NCI-H460 (cell line): Measurements from ENCODE around the gene MCRS1. TPM values are rescaled to one million over a fixed set of nuclear protein-coding genes. Genes with fewer than 3 reads are reported as not detected.

Source experiments
- DNase-seq: peaks from one replicate; pipeline ENCODE4 v3.0.0-alpha.2; 2016; ENCODE audit warnings: low read depth; ENCODE audit errors: extremely low read depth
- total RNA-seq: library from RNA; depleted of rRNA; stranded (reverse); fragments of >200 nt; shearing (Covaris generic); gene quantifications from 2 replicates; pipeline ENCODE4 v1.2.3, GENCODE V29; 2014

The MCRS1 gene
- total RNA-seq, 1 experiment from 2014 or later = 57.6 TPM

DNA sequence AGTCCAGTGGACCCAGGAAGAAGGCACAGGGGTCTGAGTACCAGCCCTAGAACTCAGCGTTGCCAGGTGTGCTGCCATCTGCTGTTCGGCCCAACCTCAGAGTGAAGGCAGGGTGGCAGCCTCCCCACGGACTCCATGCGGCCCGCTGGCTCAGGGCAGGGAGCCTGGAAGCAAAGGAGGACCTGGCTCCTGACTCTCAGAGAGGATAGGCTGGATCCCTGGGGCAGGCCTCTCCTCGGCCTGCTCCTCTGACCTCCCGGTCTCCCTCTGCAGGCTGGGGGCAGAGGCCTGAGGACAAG is 10.1 kb downstream of the MCRS1 start:
- no peak for DNase-seq

DNA sequence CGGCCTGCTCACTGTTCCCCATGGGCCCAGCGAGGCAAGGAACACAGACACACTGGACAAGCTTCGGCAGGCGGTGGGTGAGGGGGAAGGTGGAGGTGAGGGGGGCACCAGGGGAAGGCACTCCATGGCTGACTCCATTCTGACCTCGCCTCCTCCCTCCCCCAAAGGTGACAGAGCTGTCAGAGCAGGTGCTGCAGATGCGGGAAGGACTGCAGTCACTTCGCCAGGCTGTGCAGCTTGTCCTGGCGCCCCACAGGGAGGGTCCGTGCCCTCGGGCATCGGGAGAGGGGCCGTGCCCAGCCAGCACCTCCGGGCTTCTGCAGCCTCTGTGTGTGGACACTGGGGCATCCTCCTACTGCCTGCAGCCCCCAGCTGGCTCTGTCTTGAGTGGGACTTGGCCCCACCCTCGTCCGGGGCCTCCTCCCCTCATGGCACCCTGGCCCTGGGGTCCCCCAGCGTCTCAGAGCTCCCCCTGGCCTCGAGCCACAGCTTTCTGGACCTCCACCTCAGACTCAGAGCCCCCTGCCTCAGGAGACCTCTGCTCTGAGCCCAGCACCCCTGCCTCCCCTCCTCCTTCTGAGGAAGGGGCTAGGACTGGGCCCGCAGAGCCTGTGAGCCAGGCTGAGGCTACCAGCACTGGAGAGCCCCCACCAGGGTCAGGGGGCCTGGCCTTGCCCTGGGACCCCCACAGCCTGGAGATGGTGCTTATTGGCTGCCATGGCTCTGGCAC is 10.6 kb downstream of the MCRS1 start:
- no peak for DNase-seq

GRCh38 chr12:49556391-49557186 is 11.4 kb downstream of the MCRS1 start:
- DNase-seq = no peak

GRCh38 chr12:49555631-49556390 is 12.1 kb downstream of the MCRS1 start:
- DNase-seq = no peak

DNA sequence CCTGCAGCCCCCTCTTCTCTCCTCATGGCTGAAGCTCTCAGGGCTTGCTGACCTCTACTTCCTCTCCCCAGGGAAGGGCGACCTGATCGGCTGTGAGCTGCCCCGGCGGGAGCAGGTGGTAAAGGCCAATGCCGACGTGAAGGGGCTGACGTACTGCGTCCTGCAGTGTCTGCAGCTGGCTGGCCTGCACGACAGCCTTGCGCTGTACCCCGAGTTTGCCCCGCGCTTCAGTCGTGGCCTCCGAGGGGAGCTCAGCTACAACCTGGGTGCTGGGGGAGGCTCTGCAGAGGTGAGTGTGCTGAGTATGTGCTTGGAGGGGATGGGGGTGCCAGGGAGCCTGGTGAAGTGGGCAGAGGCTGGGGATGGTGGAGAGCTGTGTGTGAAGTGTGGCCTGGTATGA is 13.7 kb downstream of the MCRS1 start:
- DNase-seq = no peak

DNA sequence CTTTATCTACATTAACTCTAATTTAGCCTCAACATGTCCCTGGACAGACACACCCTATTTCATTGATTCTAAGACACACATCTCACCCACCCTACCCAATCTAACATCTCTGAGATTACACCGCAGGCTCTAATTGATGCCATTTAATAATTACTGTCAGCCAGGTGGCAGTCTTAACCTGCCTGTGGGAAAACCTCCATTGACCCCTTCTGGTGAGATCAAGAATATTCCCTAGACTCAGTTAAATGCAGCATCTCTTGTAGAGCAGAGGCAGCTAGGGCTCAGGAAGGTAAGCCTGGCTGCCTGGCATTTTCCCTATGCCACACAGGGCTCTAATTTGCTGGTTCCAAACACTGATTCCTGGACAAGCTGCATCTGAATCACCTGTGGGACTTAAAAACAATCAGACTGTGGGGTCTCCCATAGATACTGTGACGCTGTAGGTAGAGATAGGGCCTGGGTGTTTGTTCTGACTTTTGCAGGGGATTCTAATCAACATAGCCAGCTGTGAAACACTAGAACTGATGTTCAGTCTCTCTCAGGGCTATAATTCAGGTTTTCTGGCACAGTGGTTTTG is 14.3 kb downstream of the MCRS1 start:
- peak; percentile 27 for DNase-seq

DNA sequence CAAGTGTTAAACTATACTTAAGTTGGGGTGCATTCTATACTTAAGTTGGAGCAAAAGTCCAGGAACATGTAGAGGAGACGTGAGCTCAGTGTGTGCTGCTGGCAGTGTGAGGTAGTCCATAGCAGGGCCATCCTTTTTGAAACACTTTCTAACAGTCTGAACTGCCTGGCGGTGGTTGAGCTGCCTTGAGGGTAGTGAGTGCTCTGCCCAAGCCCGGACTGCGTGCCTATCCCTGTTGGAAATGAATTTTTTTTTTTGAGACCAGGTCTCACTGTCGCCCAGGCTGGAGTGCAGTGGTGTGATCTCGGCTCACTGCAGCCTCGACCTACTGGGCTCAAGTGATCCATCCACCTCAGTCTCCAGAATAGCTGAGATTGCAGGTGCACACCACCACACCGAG is 15.0 kb downstream of the MCRS1 start:
- no peak for DNase-seq

GRCh38 chr12:49552425-49552824 is 15.5 kb downstream of the MCRS1 start:
- DNase-seq = no peak

DNA sequence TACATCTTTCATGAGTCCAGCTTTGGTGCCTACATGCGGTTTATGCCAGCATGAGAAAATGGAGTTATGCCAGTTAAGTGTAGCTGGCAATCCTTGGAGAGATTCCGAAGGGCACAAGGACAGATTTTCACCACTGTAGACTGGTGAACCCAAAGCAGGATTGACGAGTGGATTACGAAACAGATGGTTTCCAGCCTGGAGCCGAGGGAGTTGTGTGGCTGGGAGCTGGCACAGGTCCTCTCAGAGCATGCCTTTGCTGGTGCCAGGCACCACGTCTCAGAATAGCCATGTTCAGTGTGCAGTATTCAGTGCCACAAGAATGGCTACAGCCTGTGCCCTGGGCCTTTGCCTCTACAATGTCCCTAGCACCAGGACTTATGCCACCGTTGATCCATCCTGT is 15.9 kb downstream of the MCRS1 start:
- no peak for DNase-seq

- DNase-seq = no peak
These were observed 17.2 kb downstream of the MCRS1 start for GRCh38 chr12:49550693-49551252.

- DNase-seq = no peak
These were observed 17.9 kb downstream of the MCRS1 start for GRCh38 chr12:49549735-49550692.

- no peak for DNase-seq
These were observed 18.9 kb downstream of the MCRS1 start for GRCh38 chr12:49548822-49549648.

DNA sequence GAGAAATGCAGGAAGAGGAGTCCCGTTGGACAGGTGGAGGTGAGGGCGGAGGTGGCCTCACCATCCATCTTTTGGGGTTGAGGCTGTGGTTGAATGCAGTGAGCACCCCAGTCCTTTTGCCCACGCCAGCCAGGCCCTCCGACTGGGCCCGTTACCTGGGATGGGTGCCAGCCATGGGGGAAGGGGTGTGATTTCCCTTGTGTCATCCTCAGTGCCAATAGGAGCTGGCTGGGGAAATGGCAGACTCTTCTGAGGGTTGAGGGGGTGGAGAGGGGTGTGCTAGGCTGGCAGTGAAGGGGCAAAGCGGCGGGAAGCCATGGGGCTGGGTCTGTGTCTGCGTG is 19.5 kb downstream of the MCRS1 start:
- no peak for DNase-seq

- DNase-seq = no peak
These were observed 20.8 kb downstream of the MCRS1 start for GRCh38 chr12:49547090-49547690.

- DNase-seq = no peak
These were observed 21.5 kb downstream of the MCRS1 start for GRCh38 chr12:49546481-49546880.

- DNase-seq = no peak
These were observed 22.1 kb downstream of the MCRS1 start for GRCh38 chr12:49545815-49546214.

DNA sequence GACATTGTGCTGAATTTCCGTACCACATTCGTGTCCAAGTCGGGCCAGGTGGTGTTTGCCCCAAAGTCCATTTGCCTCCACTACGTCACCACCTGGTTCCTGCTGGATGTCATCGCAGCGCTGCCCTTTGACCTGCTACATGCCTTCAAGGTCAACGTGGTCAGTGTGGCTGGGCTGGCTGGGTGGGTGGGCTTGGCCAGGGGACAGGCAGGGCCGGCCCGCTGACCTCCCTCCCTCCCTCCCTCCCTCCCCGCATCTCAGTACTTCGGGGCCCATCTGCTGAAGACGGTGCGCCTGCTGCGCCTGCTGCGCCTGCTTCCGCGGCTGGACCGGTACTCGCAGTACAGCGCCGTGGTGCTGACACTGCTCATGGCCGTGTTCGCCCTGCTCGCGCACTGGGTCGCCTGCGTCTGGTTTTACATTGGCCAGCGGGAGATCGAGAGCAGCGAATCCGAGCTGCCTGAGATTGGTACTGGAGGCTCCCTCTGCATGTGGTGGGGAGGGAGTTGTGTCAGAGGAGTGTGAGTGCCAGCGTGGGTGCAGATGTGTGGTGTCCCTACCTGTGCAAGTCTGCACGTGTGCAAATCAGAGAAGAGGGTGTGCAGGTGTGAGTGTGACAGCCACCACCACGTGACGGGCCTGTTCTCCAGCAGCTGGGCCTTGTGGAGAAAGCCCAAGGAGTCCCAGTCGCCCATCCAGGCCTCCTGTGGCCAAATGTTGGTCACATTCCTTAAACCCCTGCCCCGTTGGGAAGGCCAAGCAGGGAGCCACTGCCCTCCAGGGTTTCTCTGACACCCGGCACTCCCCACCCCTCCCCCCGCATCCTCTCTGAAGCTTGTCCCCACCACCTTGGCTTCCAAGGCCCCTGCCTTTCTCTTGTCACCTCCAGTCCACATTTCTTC is 23.8 kb downstream of the MCRS1 start:
- DNase-seq = no peak
